H9 (cell line): ENCODE results near the gene AGO1. TPM values are rescaled to one million over a fixed set of nuclear protein-coding genes. Genes with fewer than 3 reads are reported as not detected.

Experiments
- DNase-seq: peaks from one replicate; pipeline ENCODE4 v3.0.0-alpha.2; 2017
- H2AFZ ChIP-seq: one replicate; pipeline ENCODE4 v1.6.1; 2013; ENCODE audit warnings: mild to moderate bottlenecking, low read length, control low read depth, moderate library complexity
- H2AK5ac ChIP-seq: 2 replicates; pipeline ENCODE4 v1.6.1; 2013; ENCODE audit warnings: low read length, control low read depth, mixed read lengths; ENCODE audit not compliant: insufficient read length
- H2BK120ac ChIP-seq: one replicate; pipeline ENCODE4 v1.6.1; 2013; ENCODE audit warnings: low read depth, mild to moderate bottlenecking, low read length, control low read depth, inconsistent platforms; ENCODE audit not compliant: poor library complexity, severe bottlenecking
- H2BK12ac ChIP-seq: 2 replicates; pipeline ENCODE4 v1.6.1; 2013; ENCODE audit warnings: low read length, control low read depth, mixed read lengths, low read depth; ENCODE audit not compliant: insufficient read length
- H2BK15ac ChIP-seq: 2 replicates; pipeline ENCODE4 v1.6.1; 2013; ENCODE audit warnings: low read depth, low read length, control low read depth
- H2BK20ac ChIP-seq: one replicate; pipeline ENCODE4 v1.6.1; 2013; ENCODE audit warnings: low read depth, mild to moderate bottlenecking, low read length, control low read depth, inconsistent platforms; ENCODE audit not compliant: poor library complexity, severe bottlenecking
- H2BK5ac ChIP-seq: 2 replicates; pipeline ENCODE4 v1.6.1; 2013; ENCODE audit warnings: low read length, control low read depth, mixed read lengths; ENCODE audit not compliant: insufficient read length
- H3K14ac ChIP-seq: 2 replicates; pipeline ENCODE4 v1.6.1; 2013; ENCODE audit warnings: low read length, control low read depth; ENCODE audit not compliant: insufficient read depth
- H3K18ac ChIP-seq: 2 replicates; pipeline ENCODE4 v1.6.1; 2013; ENCODE audit warnings: low read depth, mild to moderate bottlenecking, mixed read lengths, low read length, control low read depth; ENCODE audit not compliant: insufficient read length
- H3K23ac ChIP-seq: 2 replicates; pipeline ENCODE4 v1.6.1; 2013; ENCODE audit warnings: low read length, control low read depth, mixed read lengths, low read depth; ENCODE audit not compliant: insufficient read length
- H3K23me2 ChIP-seq: 2 replicates; pipeline ENCODE4 v1.6.1; 2013; ENCODE audit warnings: low read depth, mild to moderate bottlenecking, mixed read lengths, low read length, control low read depth; ENCODE audit not compliant: insufficient read length, poor library complexity, severe bottlenecking
- H3K27ac ChIP-seq: 2 replicates; pipeline ENCODE4 v1.5.1; 2013; ENCODE audit warnings: low read length, control low read depth, mixed read lengths, low read depth; ENCODE audit not compliant: insufficient read length
- H3K27me3 ChIP-seq: 2 replicates; pipeline ENCODE4 v1.6.1; 2013; ENCODE audit warnings: low read length, control low read depth, inconsistent platforms; ENCODE audit not compliant: insufficient read depth
- H3K4ac ChIP-seq: 2 replicates; pipeline ENCODE4 v1.6.1; 2013; ENCODE audit warnings: low read depth, mild to moderate bottlenecking, control low read depth, inconsistent platforms, low read length, moderate library complexity
- H3K4me1 ChIP-seq: 2 replicates; pipeline ENCODE4 v1.6.1; 2013; ENCODE audit warnings: low read length, control low read depth, inconsistent platforms; ENCODE audit not compliant: insufficient read depth
- H3K4me2 ChIP-seq: 2 replicates; pipeline ENCODE4 v1.6.1; 2013; ENCODE audit warnings: low read length, control low read depth, mixed read lengths; ENCODE audit not compliant: insufficient read length, insufficient read depth
- H3K56ac ChIP-seq: 2 replicates; pipeline ENCODE4 v1.6.1; 2013; ENCODE audit warnings: low read depth, mild to moderate bottlenecking, mixed read lengths, low read length, control low read depth; ENCODE audit not compliant: insufficient read length
- H3K79me1 ChIP-seq: 2 replicates; pipeline ENCODE4 v1.6.1; 2013; ENCODE audit warnings: low read depth, mild to moderate bottlenecking, moderate library complexity, low read length, control low read depth, inconsistent platforms; ENCODE audit not compliant: insufficient read depth, poor library complexity, severe bottlenecking
- H3K79me2 ChIP-seq: 2 replicates; pipeline ENCODE4 v1.6.1; 2013; ENCODE audit warnings: low read length, control low read depth, inconsistent platforms; ENCODE audit not compliant: insufficient read depth
- H3K9ac ChIP-seq: 2 replicates; pipeline ENCODE4 v1.6.1; 2013; ENCODE audit warnings: low read length, control low read depth, mixed read lengths; ENCODE audit not compliant: insufficient read length; ENCODE audit errors: extremely low read depth
- H3K9me3 ChIP-seq: one replicate; pipeline ENCODE4 v1.6.1; 2013; ENCODE audit warnings: low read depth, low read length, inconsistent platforms; ENCODE audit not compliant: control insufficient read depth
- H3T11ph ChIP-seq: one replicate; pipeline ENCODE4 v1.6.1; 2013; ENCODE audit warnings: mild to moderate bottlenecking, low read length, control low read depth, inconsistent platforms
- H4K20me1 ChIP-seq: one replicate; pipeline ENCODE4 v1.6.1; 2013; ENCODE audit not compliant: control insufficient read depth, insufficient read length, insufficient read depth
- H4K5ac ChIP-seq: 2 replicates; pipeline ENCODE4 v1.6.1; 2013; ENCODE audit warnings: low read depth, mild to moderate bottlenecking, mixed read lengths, low read length, control low read depth; ENCODE audit not compliant: insufficient read length
- H4K8ac ChIP-seq: replicated peaks from 2 replicates; pipeline ENCODE4 v1.6.1; 2013; ENCODE audit warnings: low read length, control low read depth, mixed read lengths, low read depth; ENCODE audit not compliant: insufficient read length
- H4K91ac ChIP-seq: 2 replicates; pipeline ENCODE4 v1.6.1; 2013; ENCODE audit warnings: low read depth, mild to moderate bottlenecking, moderate library complexity, mixed read lengths, low read length, control low read depth; ENCODE audit not compliant: insufficient read length
- H3K27ac Mint-ChIP-seq, 3 experiments: 2 replicates in 2 of 3; 3 replicates in 1 of 3; pipeline ENCODE4 v1.8.0; 2020 to 2021; ENCODE audit warnings: mixed read lengths in 3 of 3, mild to moderate bottlenecking in 1 of 3, moderate library complexity in 1 of 3
- H3K27me3 Mint-ChIP-seq: 2 replicates; pipeline ENCODE4 v1.8.0; 2021; ENCODE audit warnings: low read depth, mild to moderate bottlenecking, moderate library complexity, mixed read lengths
- H3K36me3 Mint-ChIP-seq, 3 experiments: 2 replicates in 2 of 3; 3 replicates in 1 of 3; pipeline ENCODE4 v1.8.0; 2020 to 2021; ENCODE audit warnings: low read depth in 3 of 3, mixed read lengths in 3 of 3; ENCODE audit not compliant: insufficient read depth in 1 of 3
- H3K4me1 Mint-ChIP-seq, 2 experiments: 2 replicates each; pipeline ENCODE4 v1.8.0; 2020; ENCODE audit warnings: mixed read lengths in 2 of 2
- H3K4me3 Mint-ChIP-seq, 2 experiments: 2 replicates in 1 of 2; 3 replicates in 1 of 2; pipeline ENCODE4 v1.8.0; 2020 to 2021; ENCODE audit warnings: mild to moderate bottlenecking in 2 of 2, mixed read lengths in 2 of 2, moderate library complexity in 1 of 2
- H3K9me3 Mint-ChIP-seq, 2 experiments: 2 replicates in 1 of 2; 3 replicates in 1 of 2; pipeline ENCODE4 v1.8.0; 2020; ENCODE audit warnings: mild to moderate bottlenecking in 2 of 2, mixed read lengths in 2 of 2, moderate library complexity in 1 of 2
- WGBS: extraction: QIAGEN DNeasy Blood & Tissue Kit; methylation state at CpG from one replicate; pipeline ENCODE4 v1.1.7; 2013; ENCODE audit warnings: missing lambda C conversion rate, low lambda C conversion rate, mixed read lengths; ENCODE audit not compliant: insufficient read length; ENCODE audit errors: extremely low coverage; 5-methylcytosine and 5-hydroxymethylcytosine counted together
- total RNA-seq: library from RNA; stranded (reverse); gene quantifications from 2 replicates; pipeline ENCODE4 v1.2.1, GENCODE V29; 2021
- TF ChIP-seq, protein P1 (sequence below): fragments of 200-600 bp; sonication (generic); conservative IDR thresholded peaks from 3 replicates; pipeline ENCODE4 v1.8.0; 2021; ENCODE audit warnings: antibody characterized with exemption, mild to moderate bottlenecking

AGO1 gene
- total RNA-seq, 1 experiment from 2014 or later: 74.2 TPM

DNA sequence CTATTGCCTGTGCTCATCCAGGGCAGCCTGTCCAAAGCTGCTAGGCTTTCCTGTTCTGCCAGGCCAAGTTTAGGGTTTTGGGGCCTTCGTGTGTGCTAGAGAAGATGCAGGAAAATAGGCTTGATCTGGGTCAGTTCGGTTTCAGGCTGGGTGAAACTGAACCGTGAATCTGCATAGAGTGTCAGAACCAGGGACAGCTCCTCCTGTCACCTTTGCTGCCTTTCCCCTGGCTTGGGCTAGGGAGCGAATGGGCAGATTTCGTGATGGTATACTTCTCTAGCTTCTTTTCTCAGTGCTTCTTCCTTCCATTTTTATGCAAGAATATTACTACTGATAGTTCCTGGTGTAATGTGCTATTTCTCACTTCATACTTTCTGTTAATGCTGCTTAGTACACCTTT lies 6.0 kb upstream of the AGO1 start:
- no peaks in the 10 kb centered on the region for H3K27me3 ChIP-seq
- H3K4me2 ChIP-seq: no peak overlapping the region
- no peaks in the 10 kb centered on the region for H3K9me3 ChIP-seq
- TF ChIP-seq, protein P1, sequence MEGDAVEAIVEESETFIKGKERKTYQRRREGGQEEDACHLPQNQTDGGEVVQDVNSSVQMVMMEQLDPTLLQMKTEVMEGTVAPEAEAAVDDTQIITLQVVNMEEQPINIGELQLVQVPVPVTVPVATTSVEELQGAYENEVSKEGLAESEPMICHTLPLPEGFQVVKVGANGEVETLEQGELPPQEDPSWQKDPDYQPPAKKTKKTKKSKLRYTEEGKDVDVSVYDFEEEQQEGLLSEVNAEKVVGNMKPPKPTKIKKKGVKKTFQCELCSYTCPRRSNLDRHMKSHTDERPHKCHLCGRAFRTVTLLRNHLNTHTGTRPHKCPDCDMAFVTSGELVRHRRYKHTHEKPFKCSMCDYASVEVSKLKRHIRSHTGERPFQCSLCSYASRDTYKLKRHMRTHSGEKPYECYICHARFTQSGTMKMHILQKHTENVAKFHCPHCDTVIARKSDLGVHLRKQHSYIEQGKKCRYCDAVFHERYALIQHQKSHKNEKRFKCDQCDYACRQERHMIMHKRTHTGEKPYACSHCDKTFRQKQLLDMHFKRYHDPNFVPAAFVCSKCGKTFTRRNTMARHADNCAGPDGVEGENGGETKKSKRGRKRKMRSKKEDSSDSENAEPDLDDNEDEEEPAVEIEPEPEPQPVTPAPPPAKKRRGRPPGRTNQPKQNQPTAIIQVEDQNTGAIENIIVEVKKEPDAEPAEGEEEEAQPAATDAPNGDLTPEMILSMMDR: no peak
- no peaks in the 10 kb centered on the region for H3K79me1 ChIP-seq
- Mint-ChIP-seq H3K27ac (no peak overlapping the region), H3K27me3 (peaks cover 1% of the 10 kb centered on the region; the same call in 1 of the 2 replicates), H3K36me3 (no peaks in the 10 kb centered on the region), H3K4me1 (peaks cover 0 to under 1% of the 10 kb centered on the region in 2 experiments; a peak in 2 of 4 replicates), H3K4me3 (no peak overlapping the region), H3K9me3 (no peaks in the 10 kb centered on the region)
- WGBS: no CpG with 5 or more reads among the region's 5 CpGs
- H2BK20ac ChIP-seq: no peak overlapping the region
- H4K5ac ChIP-seq: no peak overlapping the region
- H3K79me2 ChIP-seq: no peaks in the 10 kb centered on the region
- H3T11ph ChIP-seq: no peak overlapping the region
- H4K20me1 ChIP-seq: no peaks in the 10 kb centered on the region
- H2BK120ac ChIP-seq: no peak overlapping the region
- no peaks in the 10 kb centered on the region for H3K23me2 ChIP-seq
- H2AK5ac ChIP-seq: no peak overlapping the region
- H3K27ac ChIP-seq: no peak overlapping the region
- H2AFZ ChIP-seq: no peak overlapping the region
- H4K8ac ChIP-seq: no peak overlapping the region
- no peak overlapping the region for H3K56ac ChIP-seq
- no peak overlapping the region for H3K4ac ChIP-seq
- no peak overlapping the region for H3K9ac ChIP-seq
- no peak overlapping the region for H2BK15ac ChIP-seq
- no peak overlapping the region for H2BK5ac ChIP-seq
- no peak overlapping the region for H2BK12ac ChIP-seq
- no peak overlapping the region for H4K91ac ChIP-seq
- no peak overlapping the region for H3K18ac ChIP-seq
- H3K4me1 ChIP-seq: no peaks in the 10 kb centered on the region
- H3K14ac ChIP-seq: no peak overlapping the region
- H3K23ac ChIP-seq: no peak overlapping the region
- no peak for DNase-seq
